ENCODE measurements around the gene EEIG2. TPM values are rescaled to one million over a fixed set of nuclear protein-coding genes. Genes with fewer than 3 reads are reported as not detected.

EEIG2 gene
- total RNA-seq, 2 donors from 2014 or later = 8.9 to 9.9 TPM

DNA sequence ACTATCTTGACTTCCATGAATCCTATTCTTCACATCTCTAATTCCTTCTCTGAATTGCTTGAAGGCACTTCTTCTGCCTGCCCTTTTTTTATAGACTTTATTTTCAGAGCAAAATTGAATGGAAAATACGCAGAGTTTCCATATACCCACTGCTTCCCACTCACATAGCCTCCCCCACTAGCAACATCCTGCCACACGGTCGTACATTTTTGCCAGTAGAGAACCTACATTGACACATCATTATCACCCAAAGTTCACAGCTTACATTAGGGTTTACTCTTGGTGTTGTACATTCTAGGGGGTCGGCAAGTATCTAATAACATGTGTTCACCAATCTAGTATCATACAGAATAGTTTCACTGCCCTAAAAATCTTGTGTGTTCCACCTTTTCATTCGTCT lies 12.3 kb downstream of the EEIG2 start:
- H3K27ac Mint-ChIP-seq = no peak overlapping the region
- DNase-seq (no peak), ATAC-seq (replicated peaks in 1 of 2) (no peak)

DNA sequence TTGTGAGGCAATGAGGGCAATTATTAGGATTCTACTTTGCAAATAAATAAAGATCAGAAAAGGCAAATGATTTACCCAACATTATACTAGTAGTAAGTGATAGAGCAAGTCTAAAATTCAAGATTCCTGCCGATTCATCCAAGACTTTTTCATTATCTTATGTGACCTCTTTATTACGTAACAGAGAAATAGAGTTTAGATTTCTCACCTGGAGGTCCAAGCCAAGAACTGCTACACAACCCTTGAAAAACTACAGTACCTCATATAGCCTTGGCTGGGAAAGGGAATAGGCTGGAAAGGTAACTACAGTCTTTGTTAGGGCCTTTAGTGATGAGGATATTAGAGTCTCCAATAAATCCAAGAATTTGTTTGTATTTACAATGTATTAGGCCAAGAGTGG lies 13.3 kb downstream of the EEIG2 start:
- H3K4me3 Mint-ChIP-seq = no peak overlapping the region
- H3K4me1 Mint-ChIP-seq (ENCODE audit: low read depth) = peaks cover 6% of the 10 kb centered on the region
- ATAC-seq (replicated peaks in 1 of 2) (no peak), DNase-seq (no peak)
- no peak overlapping the region for H3K27ac Mint-ChIP-seq
- H3K36me3 Mint-ChIP-seq (ENCODE audit: insufficient read depth in 2 of 2) = peaks cover 0 to 6% of the 10 kb centered on the region in 2 donors
- peaks cover 0 to 2% of the 10 kb centered on the region in 2 donors for H3K9me3 Mint-ChIP-seq
- no peaks in the 10 kb centered on the region for H3K27me3 Mint-ChIP-seq (ENCODE audit: low read depth)

More for the DNA sequence above, 12.3 kb downstream of the EEIG2 start:
- Mint-ChIP-seq H3K36me3 (ENCODE audit: insufficient read depth in 2 of 2) (peaks cover 0 to 6% of the 10 kb centered on the region in 2 donors), H3K4me1 (ENCODE audit: low read depth) (peaks cover 6% of the 10 kb centered on the region), H3K27me3 (ENCODE audit: low read depth) (no peaks in the 10 kb centered on the region), H3K9me3 (peaks cover 0 to 2% of the 10 kb centered on the region in 2 donors), H3K4me3 (no peak overlapping the region)

DNA sequence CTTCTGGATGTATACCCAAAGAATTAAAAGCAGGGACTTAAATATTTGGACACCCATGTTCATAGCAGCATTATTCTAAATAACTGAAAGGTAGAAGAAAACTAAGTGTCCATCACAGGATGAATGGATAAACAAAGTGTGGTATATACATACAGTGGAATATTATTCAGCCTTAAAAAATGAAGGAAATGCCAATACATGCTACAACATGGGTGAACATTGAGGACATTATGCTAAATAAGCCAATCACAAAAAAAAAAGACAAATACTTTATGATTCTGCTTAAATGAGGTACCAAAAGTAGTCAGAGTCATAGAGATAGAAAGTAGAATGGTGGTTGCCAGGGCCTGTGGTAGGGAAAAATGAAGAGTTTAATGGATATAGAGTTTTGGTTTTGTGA lies 14.1 kb downstream of the EEIG2 start:
- Mint-ChIP-seq H3K4me3 (no peak overlapping the region), H3K9me3 (peaks cover 0 to 2% of the 10 kb centered on the region in 2 donors), H3K27ac (no peak overlapping the region), H3K4me1 (ENCODE audit: low read depth) (peaks cover 6% of the 10 kb centered on the region), H3K27me3 (ENCODE audit: low read depth) (no peaks in the 10 kb centered on the region), H3K36me3 (ENCODE audit: insufficient read depth in 2 of 2) (peaks cover 2 to 9% of the 10 kb centered on the region in 2 donors)
- DNase-seq = no peak
- no peak for ATAC-seq (replicated peaks in 1 of 2)

DNA sequence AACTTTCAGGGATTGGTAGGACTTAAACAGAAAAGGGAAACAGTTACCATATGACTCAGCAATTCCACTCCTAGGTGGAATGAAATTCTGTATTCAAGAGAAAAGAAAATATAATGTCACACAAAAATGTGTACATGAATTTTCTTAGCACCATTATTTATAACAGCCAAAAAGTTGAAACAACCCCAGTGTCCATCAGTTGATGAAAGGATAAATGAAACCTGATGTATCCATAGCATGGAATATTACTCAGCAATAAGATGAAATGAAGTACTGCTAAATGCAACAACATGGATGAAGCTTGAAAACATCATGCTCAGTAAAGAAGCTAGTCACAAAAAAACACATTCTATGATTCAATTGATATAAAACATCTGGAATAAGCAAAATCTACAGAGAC lies 15.5 kb downstream of the EEIG2 start:
- Mint-ChIP-seq H3K27ac (no peak overlapping the region), H3K4me1 (ENCODE audit: low read depth) (peaks cover 6% of the 10 kb centered on the region), H3K4me3 (no peak overlapping the region), H3K9me3 (peaks cover 5 to 8% of the 10 kb centered on the region in 2 donors), H3K36me3 (ENCODE audit: insufficient read depth in 2 of 2) (peaks cover 2 to 12% of the 10 kb centered on the region in 2 donors), H3K27me3 (ENCODE audit: low read depth) (no peaks in the 10 kb centered on the region)
- DNase-seq (no peak), ATAC-seq (replicated peaks in 1 of 2) (no peak)

DNA sequence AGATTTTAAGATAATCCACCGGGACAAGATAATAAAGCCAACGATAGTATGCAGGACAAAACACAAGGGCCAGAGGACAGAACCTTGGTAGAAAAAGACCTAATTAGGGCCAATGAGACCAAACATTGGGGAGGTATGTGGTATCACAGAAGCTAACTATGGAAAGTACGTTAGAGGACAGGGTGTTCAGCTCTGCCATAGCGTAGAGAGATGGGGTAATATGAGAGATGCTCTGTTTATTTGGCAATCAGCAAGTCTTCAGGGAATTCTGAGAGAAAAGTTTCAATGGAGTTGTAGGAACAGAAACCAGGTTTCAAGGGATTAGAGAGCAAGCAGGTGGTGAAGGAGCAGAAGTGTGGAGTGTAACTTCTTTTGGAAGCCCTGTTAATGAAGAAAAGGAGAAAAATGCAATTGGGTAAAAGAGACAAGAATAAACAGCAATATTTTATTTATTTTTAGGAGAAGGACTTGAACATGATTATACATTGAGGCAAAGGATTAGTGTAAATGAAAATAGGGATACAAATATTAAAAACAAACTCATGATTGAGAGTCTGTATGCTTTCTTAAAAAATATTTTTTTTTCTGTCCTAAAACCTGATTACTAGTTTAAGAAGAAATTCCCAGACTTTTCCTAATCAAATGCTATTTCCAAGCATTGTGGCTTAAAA lies 24.0 kb downstream of the EEIG2 start:
- DNase-seq (no peak), ATAC-seq (replicated peaks in 1 of 2) (no peak)
- peaks cover 4 to 11% of the 10 kb centered on the region in 2 donors for H3K36me3 Mint-ChIP-seq (ENCODE audit: insufficient read depth in 2 of 2)
- H3K27me3 Mint-ChIP-seq (ENCODE audit: low read depth) = no peaks in the 10 kb centered on the region
- no peak overlapping the region for H3K4me3 Mint-ChIP-seq
- no peak overlapping the region for H3K27ac Mint-ChIP-seq
- H3K4me1 Mint-ChIP-seq (ENCODE audit: low read depth) = peaks cover 37% of the 10 kb centered on the region
- peaks cover 8 to 12% of the 10 kb centered on the region in 2 donors for H3K9me3 Mint-ChIP-seq

DNA sequence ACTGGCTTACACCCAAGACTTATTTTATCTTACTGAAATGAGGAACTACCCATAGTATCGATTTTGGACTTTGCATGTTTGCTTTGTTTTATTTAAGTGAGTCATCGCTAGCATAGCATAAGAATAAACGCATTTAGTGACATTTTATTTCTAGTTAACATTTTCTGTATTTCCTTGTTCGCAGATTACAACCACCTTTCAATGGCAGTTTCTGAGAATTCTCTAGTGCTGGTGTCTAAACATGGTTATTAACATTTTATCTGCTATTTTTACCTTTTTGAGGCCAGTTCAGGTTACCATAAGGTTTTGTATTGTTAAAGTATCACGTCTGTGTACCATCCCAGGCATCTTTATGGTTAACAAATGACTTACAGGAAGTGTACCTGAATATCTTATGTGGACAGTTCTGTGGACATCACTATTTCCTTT lies 24.5 kb downstream of the EEIG2 start:
- Mint-ChIP-seq H3K27me3 (ENCODE audit: low read depth) (no peaks in the 10 kb centered on the region), H3K9me3 (peaks cover 8 to 12% of the 10 kb centered on the region in 2 donors), H3K36me3 (ENCODE audit: insufficient read depth in 2 of 2) (peaks cover 6 to 11% of the 10 kb centered on the region in 2 donors), H3K27ac (no peak overlapping the region), H3K4me1 (ENCODE audit: low read depth) (peaks cover 42% of the 10 kb centered on the region), H3K4me3 (no peak overlapping the region)
- DNase-seq = no peak
- no peak for ATAC-seq (replicated peaks in 1 of 2)

DNA sequence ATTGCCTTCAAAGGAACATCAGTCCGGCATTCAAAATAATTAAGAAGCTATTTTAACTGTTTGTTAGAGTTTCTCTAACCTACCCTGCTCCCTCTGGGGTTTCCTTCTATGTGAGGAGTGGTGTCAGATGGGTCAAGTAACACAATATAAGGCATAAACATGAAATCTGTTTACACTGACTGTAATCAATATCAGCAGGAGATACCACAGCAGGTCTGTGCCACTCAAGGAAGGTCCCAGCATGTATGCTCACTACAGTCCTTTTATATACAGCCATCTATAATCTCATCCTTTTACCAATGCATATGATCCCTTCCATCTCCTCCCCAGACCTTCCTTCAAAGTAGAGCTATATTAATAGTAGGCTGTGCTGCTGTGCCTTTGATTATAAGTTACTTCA lies 25.4 kb downstream of the EEIG2 start:
- Mint-ChIP-seq H3K9me3 (peaks cover 2 to 8% of the 10 kb centered on the region in 2 donors), H3K27ac (peak overlapping the region; percentile 27), H3K4me1 (ENCODE audit: low read depth) (peaks cover 51% of the 10 kb centered on the region), H3K36me3 (ENCODE audit: insufficient read depth in 2 of 2) (peaks cover 6 to 8% of the 10 kb centered on the region in 2 donors), H3K27me3 (ENCODE audit: low read depth) (no peaks in the 10 kb centered on the region), H3K4me3 (peak overlapping the region in 1 of 2 donors; percentile 2)
- no peak for ATAC-seq (replicated peaks in 1 of 2)
- no peak for DNase-seq

DNA sequence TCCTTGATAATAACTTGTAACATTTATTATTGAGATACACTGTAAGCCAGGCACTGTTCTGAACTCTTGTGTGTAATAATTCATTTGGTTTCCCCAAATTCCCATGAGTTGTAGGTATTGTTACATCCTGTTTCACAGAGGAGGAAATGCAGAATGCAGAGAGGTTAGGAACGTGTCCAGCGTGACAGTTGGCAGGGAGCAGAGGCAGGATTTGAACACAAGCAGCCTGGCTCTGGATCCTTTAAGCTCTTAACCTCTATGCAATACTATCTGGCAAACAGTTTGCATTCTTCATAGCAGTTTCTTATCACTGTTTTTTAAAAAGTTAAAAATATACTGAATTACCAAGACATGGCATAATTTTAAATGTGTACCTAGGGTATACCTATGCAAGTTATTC lies 30.5 kb downstream of the EEIG2 start:
- peak overlapping the region in 1 of 2 donors; percentile 10 for H3K4me3 Mint-ChIP-seq
- ATAC-seq (replicated peaks in 1 of 2) (peak; percentile 10 to 18), DNase-seq (no peak)
- peaks cover 51% of the 10 kb centered on the region for H3K4me1 Mint-ChIP-seq (ENCODE audit: low read depth)
- no peak overlapping the region for H3K27ac Mint-ChIP-seq
- H3K9me3 Mint-ChIP-seq = peaks cover 0 to 1% of the 10 kb centered on the region in 2 donors
- H3K36me3 Mint-ChIP-seq (ENCODE audit: insufficient read depth in 2 of 2) = peaks cover 0 to 3% of the 10 kb centered on the region in 2 donors
- no peaks in the 10 kb centered on the region for H3K27me3 Mint-ChIP-seq (ENCODE audit: low read depth)

DNA sequence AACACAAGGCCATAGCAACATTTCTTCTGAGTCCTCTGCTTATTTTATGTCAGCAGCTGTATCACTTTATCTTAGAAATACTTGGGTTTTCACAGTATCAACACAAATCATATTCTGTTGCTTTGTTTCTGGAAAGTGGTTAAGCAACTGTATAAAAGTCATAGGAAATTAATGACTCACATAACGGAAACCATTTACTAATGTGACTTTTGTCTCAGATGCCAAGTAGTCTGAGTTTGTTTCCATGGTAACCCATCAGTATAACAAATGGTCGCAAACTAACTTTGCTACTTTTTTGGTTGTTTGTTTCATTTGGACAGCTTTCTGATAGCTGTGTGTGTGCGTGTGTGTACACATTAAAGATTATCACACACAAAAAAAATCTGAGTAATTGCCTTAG lies 31.1 kb downstream of the EEIG2 start:
- Mint-ChIP-seq H3K4me3 (peak overlapping the region in 1 of 2 donors; percentile 72), H3K9me3 (peaks cover 0 to 1% of the 10 kb centered on the region in 2 donors), H3K4me1 (ENCODE audit: low read depth) (peaks cover 46% of the 10 kb centered on the region), H3K36me3 (ENCODE audit: insufficient read depth in 2 of 2) (peaks cover 0 to 3% of the 10 kb centered on the region in 2 donors), H3K27me3 (ENCODE audit: low read depth) (no peaks in the 10 kb centered on the region), H3K27ac (peak overlapping the region; percentile 67)
- DNase-seq = no peak
- peak; percentile 89 to 92 for ATAC-seq (replicated peaks in 1 of 2)

DNA sequence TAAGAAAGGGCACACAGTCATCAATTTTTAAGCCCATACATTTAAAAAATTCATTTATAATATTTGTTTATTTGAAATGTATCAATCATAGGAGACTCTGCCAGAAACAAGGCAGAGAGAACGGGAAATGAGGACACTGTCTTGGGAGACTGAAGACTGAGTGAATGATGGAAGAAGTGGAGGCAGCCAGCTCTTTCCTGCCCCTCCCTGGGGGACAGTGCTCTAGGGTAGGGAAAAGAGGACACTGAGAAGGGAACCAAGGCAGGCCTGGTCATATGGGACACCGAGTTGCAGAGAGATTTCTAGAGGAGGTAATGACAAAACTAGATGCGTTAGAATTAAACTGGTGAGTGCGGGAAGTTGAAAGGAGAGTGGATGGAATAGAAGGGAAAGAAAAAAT lies 31.6 kb downstream of the EEIG2 start:
- no peak for ATAC-seq (replicated peaks in 1 of 2)
- Mint-ChIP-seq H3K27me3 (ENCODE audit: low read depth) (no peaks in the 10 kb centered on the region), H3K4me1 (ENCODE audit: low read depth) (peaks cover 42% of the 10 kb centered on the region), H3K4me3 (peak overlapping the region in 1 of 2 donors; percentile 6), H3K27ac (peak overlapping the region; percentile 68), H3K36me3 (ENCODE audit: insufficient read depth in 2 of 2) (peaks cover 0 to 3% of the 10 kb centered on the region in 2 donors), H3K9me3 (peaks cover 0 to 1% of the 10 kb centered on the region in 2 donors)
- DNase-seq = no peak

DNA sequence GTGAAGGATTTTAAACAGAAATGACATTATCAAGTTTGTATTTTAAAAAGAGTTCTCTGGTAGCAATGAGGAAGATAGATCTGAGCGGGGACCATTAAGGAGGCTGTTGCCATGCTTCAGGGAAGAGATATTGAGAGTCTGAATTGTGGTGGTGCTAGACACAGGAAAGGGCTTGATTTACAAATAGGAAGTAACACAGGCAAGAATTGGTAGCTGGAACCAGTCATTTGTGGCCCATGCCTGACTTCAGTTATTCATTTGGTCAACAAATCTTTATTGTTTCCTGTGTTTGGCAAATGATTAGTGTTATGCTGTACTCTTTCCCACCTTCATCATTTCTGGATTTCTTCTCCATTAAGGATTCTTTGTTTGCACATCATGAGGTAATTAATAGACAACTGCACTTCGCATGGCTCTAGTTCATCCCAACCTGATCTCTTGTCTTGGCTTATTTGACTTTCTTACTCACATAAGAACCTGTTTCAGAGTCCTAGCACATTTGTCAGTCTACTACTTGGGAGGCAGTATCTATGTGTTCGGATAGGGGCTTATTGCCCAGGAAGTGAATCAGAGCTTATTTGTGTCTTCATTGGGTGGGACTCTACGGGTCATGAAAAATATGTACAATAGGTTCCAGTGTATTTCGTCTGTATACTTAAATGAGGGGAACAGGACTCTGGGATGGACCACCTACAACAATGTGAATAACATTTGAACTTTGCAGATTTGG lies 32.3 kb downstream of the EEIG2 start:
- Mint-ChIP-seq H3K4me1 (ENCODE audit: low read depth) (peaks cover 41% of the 10 kb centered on the region), H3K36me3 (ENCODE audit: insufficient read depth in 2 of 2) (peaks cover 0 to 3% of the 10 kb centered on the region in 2 donors), H3K27ac (peak overlapping the region; percentile 68), H3K27me3 (ENCODE audit: low read depth) (no peaks in the 10 kb centered on the region), H3K4me3 (peak overlapping the region in 1 of 2 donors; percentile 6), H3K9me3 (peaks cover 0 to 1% of the 10 kb centered on the region in 2 donors)
- ATAC-seq (replicated peaks in 1 of 2) (peak in 1 of 2 donors; percentile 27), DNase-seq (no peak)

DNA sequence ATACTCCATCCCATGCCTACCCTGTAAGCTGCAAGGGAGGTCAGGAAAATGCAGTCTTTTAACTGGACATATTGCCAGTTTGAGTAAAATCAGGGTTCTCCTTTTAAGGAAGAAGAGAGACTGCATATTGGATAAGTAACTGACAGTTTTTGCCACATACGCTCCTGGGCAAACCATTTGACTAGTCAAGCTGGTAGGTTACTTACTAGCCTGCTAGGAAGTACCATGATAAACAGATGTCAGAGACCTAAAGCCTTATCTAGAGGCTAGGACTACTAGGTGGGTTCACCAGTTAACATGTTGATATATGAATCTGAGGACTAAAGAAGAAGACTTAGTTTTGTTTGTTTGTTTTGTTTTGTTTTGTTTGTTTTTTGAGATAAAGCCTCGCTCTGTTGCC lies 33.5 kb downstream of the EEIG2 start:
- Mint-ChIP-seq H3K4me1 (ENCODE audit: low read depth) (peaks cover 32% of the 10 kb centered on the region), H3K27ac (no peak overlapping the region), H3K4me3 (no peak overlapping the region), H3K27me3 (ENCODE audit: low read depth) (no peaks in the 10 kb centered on the region), H3K36me3 (ENCODE audit: insufficient read depth in 2 of 2) (peaks cover 0 to 2% of the 10 kb centered on the region in 2 donors), H3K9me3 (no peaks in the 10 kb centered on the region)
- DNase-seq (no peak), ATAC-seq (replicated peaks in 1 of 2) (no peak)

DNA sequence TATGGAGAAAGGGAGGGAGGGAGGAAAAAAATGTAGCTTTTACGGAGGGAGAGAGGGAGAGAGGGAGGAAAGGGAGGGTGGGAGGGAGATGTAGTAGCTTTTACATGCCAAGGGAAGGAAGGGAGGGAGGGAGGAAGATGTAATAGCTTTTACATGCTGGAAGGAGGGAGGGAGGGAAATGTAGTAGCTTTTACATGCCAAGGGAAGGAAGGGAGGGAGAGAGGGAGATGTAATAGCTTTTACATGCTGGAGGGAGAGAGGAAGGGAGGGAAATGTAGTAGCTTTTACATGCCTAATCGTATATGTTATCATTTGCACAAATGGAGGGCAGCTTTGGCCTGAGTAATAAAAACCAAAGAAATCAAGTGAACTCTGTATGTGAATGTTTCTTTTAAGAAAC lies 35.6 kb downstream of the EEIG2 start:
- H3K4me3 Mint-ChIP-seq = no peak overlapping the region
- H3K27ac Mint-ChIP-seq = no peak overlapping the region
- no peaks in the 10 kb centered on the region for H3K9me3 Mint-ChIP-seq

More for the DNA sequence above, 35.6 kb downstream of the EEIG2 start:
- H3K36me3 Mint-ChIP-seq (ENCODE audit: insufficient read depth in 2 of 2) = no peaks in the 10 kb centered on the region
- no peaks in the 10 kb centered on the region for H3K27me3 Mint-ChIP-seq (ENCODE audit: low read depth)
- DNase-seq (no peak), ATAC-seq (replicated peaks in 1 of 2) (no peak)
- H3K4me1 Mint-ChIP-seq (ENCODE audit: low read depth) = peaks cover 14% of the 10 kb centered on the region
